Measurements from ENCODE around the gene PHF21A.

DNA sequence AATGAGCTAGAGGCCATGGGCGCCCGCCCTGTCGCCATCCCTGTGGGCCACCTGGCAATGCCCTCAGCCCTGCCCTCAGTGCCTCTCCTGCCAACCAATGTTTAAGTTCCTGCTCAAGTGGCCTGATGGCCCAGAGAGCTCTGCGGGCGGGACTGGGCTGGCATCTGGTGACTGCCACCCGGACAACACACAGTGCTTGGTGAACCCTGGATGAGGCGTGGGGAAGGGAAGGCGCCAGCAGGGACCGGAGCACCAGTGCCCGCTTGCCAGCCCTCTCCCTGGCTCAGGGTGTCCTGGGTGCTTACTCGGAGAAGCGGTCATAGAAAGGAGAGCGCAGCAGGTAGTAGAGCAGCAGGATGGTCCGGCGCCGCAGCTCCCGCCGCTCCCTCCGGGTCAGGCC is 207.7 kb downstream of the PHF21A start:
- TF ChIP-seq FOXM1 (IDR thresholded peaks at IDR 0.05; ENCODE audit: borderline replicate concordance): no peak
- no peak for TF ChIP-seq ZNF384 (IDR thresholded peaks at IDR 0.05)
- TF ChIP-seq HDGF (IDR thresholded peaks at IDR 0.05; ENCODE audit: borderline replicate concordance): no peak
- no peak for TF ChIP-seq LEF1 (IDR thresholded peaks at IDR 0.05; ENCODE audit: borderline replicate concordance)
- no peak for TF ChIP-seq BHLHE40 (IDR thresholded peaks at IDR 0.05; ENCODE audit: borderline replicate concordance)
- no peak for TF ChIP-seq SP1 (IDR thresholded peaks at IDR 0.05)
- TF ChIP-seq NFRKB (IDR thresholded peaks at IDR 0.05): no peak
- TF ChIP-seq FOXK2 (IDR thresholded peaks at IDR 0.05): no peak
- TF ChIP-seq FOXA1 (IDR thresholded peaks at IDR 0.05): no peak
- no peak for TF ChIP-seq CTBP1 (IDR thresholded peaks at IDR 0.05; ENCODE audit: borderline replicate concordance)
- TF ChIP-seq, protein P1, sequence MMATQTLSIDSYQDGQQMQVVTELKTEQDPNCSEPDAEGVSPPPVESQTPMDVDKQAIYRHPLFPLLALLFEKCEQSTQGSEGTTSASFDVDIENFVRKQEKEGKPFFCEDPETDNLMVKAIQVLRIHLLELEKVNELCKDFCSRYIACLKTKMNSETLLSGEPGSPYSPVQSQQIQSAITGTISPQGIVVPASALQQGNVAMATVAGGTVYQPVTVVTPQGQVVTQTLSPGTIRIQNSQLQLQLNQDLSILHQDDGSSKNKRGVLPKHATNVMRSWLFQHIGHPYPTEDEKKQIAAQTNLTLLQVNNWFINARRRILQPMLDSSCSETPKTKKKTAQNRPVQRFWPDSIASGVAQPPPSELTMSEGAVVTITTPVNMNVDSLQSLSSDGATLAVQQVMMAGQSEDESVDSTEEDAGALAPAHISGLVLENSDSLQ (IDR thresholded peaks at IDR 0.05): no peak
- no peak for TF ChIP-seq ELF4 (IDR thresholded peaks at IDR 0.05)
